ENCODE data around the gene ETS1. TPM values are rescaled to one million over a fixed set of nuclear protein-coding genes. Genes with fewer than 3 reads are reported as not detected.

Gene ETS1
- polyA plus RNA-seq, 1 donor from 2014 or later, result 0.42 TPM

- Histone ChIP-seq H2AFZ (ENCODE audit: low read depth, low read length) (no peak overlapping the region), H3K27me3 (ENCODE audit: insufficient read depth, low read depth, low read length) (no peaks in the 10 kb centered on the region), H4K20me1 (ENCODE audit: insufficient read depth) (no peaks in the 10 kb centered on the region), H3K79me2 (replicated peaks; ENCODE audit: insufficient read depth, low read length) (no peaks in the 10 kb centered on the region), H3K9me2 (ENCODE audit: insufficient read depth, low read length) (no peaks in the 10 kb centered on the region), H3K9me3 (ENCODE audit: low read length) (no peaks in the 10 kb centered on the region), H3K36me3 (ENCODE audit: insufficient read depth, low read length) (no peaks in the 10 kb centered on the region), H3K4me3 (ENCODE audit: low read length) (no peak overlapping the region), H3K4me2 (ENCODE audit: low read length) (no peak overlapping the region), H3F3A (ENCODE audit: insufficient read depth, low read length, poor library complexity, severe bottlenecking) (no peaks in the 10 kb centered on the region), H3K27ac (ENCODE audit: low read length) (no peak overlapping the region), H3K9ac (ENCODE audit: low read length) (no peak overlapping the region)
- no peak for TF ChIP-seq EP300 (conservative IDR thresholded peaks at IDR 0.05; ENCODE audit: poor library complexity, severe bottlenecking)
- TF ChIP-seq POLR2AphosphoS5 (IDR thresholded peaks at IDR 0.05), result no peak
- no peak for TF ChIP-seq CTCF (IDR thresholded peaks at IDR 0.05; ENCODE audit: poor library complexity, severe bottlenecking)
- TF ChIP-seq TAF1 (IDR thresholded peaks at IDR 0.05; ENCODE audit: low read depth), result no peak
- TF ChIP-seq REST (IDR thresholded peaks at IDR 0.05; ENCODE audit: borderline replicate concordance), result no peak
- no peak for TF ChIP-seq MXI1 (conservative IDR thresholded peaks at IDR 0.05; ENCODE audit: poor library complexity, severe bottlenecking)
- TF ChIP-seq SMC3 (conservative IDR thresholded peaks at IDR 0.05; ENCODE audit: poor library complexity), result no peak
- TF ChIP-seq EZH2 (IDR thresholded peaks at IDR 0.05; ENCODE audit: borderline replicate concordance, insufficient read depth, low read length, poor library complexity, severe bottlenecking), result no peak
- TF ChIP-seq RAD21 (conservative IDR thresholded peaks at IDR 0.05), result no peak
Observed at GRCh38 chr11:128615076-128615475, 27.7 kb upstream of the ETS1 start.

GRCh38 chr11:128614026-128614425 lies 26.7 kb upstream of the ETS1 start:
- Histone ChIP-seq H4K20me1 (ENCODE audit: insufficient read depth) (no peaks in the 10 kb centered on the region), H3K4me3 (ENCODE audit: low read length) (no peak overlapping the region), H3F3A (ENCODE audit: insufficient read depth, low read length, poor library complexity, severe bottlenecking) (no peaks in the 10 kb centered on the region), H3K4me2 (ENCODE audit: low read length) (no peak overlapping the region), H3K36me3 (ENCODE audit: insufficient read depth, low read length) (no peaks in the 10 kb centered on the region), H3K27me3 (ENCODE audit: insufficient read depth, low read depth, low read length) (no peaks in the 10 kb centered on the region), H3K9me2 (ENCODE audit: insufficient read depth, low read length) (no peaks in the 10 kb centered on the region), H3K9ac (ENCODE audit: low read length) (no peak overlapping the region), H3K79me2 (replicated peaks; ENCODE audit: insufficient read depth, low read length) (no peaks in the 10 kb centered on the region), H2AFZ (ENCODE audit: low read depth, low read length) (no peak overlapping the region), H3K27ac (ENCODE audit: low read length) (no peak overlapping the region), H3K9me3 (ENCODE audit: low read length) (no peaks in the 10 kb centered on the region)
- TF ChIP-seq CTCF (IDR thresholded peaks at IDR 0.05; ENCODE audit: poor library complexity, severe bottlenecking) (no peak), EZH2 (IDR thresholded peaks at IDR 0.05; ENCODE audit: borderline replicate concordance, insufficient read depth, low read length, poor library complexity, severe bottlenecking) (no peak), REST (IDR thresholded peaks at IDR 0.05; ENCODE audit: borderline replicate concordance) (no peak), EP300 (conservative IDR thresholded peaks at IDR 0.05; ENCODE audit: poor library complexity, severe bottlenecking) (no peak), TAF1 (IDR thresholded peaks at IDR 0.05; ENCODE audit: low read depth) (no peak), SMC3 (conservative IDR thresholded peaks at IDR 0.05; ENCODE audit: poor library complexity) (no peak), POLR2AphosphoS5 (IDR thresholded peaks at IDR 0.05) (no peak)
